ENCODE results near the gene GTF2H4.
"Not testable (repeated sequence)": the region's sequence is repeated elsewhere in the genome, so short reads cannot be mapped to it uniquely, and the experiment has no call there.

Gene GTF2H4

GRCh38 chr6:30895343-30895742 lies 12.7 kb upstream of the GTF2H4 start:
- DNase-seq (ENCODE audit: low read depth), result no peak

- DNase-seq (ENCODE audit: low read depth), result no peak
Observed at GRCh38 chr6:30896541-30896940, 11.5 kb upstream of the GTF2H4 start.

GRCh38 chr6:30897882-30898281 lies 10.1 kb upstream of the GTF2H4 start:
- DNase-seq (ENCODE audit: low read depth), result no peak

- no peak for DNase-seq (ENCODE audit: low read depth)
Observed at GRCh38 chr6:30898750-30899360, 9.2 kb upstream of the GTF2H4 start.

GRCh38 chr6:30900863-30901417 lies 7.1 kb upstream of the GTF2H4 start:
- no peak for DNase-seq (ENCODE audit: low read depth)

- DNase-seq (ENCODE audit: low read depth), result no peak
Observed at GRCh38 chr6:30901436-30901835, 6.6 kb upstream of the GTF2H4 start.

- DNase-seq (ENCODE audit: low read depth), result not testable (repeated sequence)
Observed at GRCh38 chr6:30902196-30902595, 5.8 kb upstream of the GTF2H4 start.

- no peak for DNase-seq (ENCODE audit: low read depth)
Observed at GRCh38 chr6:30902709-30903108, 5.3 kb upstream of the GTF2H4 start.

- DNase-seq (ENCODE audit: low read depth), result no peak
Observed at GRCh38 chr6:30903236-30903635, 4.8 kb upstream of the GTF2H4 start.

- DNase-seq (ENCODE audit: low read depth), result not testable (repeated sequence)
Observed at GRCh38 chr6:30907290-30907757, 683 bp upstream of the GTF2H4 start.

GRCh38 chr6:30908700-30909099 lies 693 bp downstream of the GTF2H4 start:
- no peak for DNase-seq (ENCODE audit: low read depth)

- not testable (repeated sequence) for DNase-seq (ENCODE audit: low read depth)
Observed at GRCh38 chr6:30910473-30910872, 2.5 kb downstream of the GTF2H4 start.

GRCh38 chr6:30912746-30913520 lies 4.9 kb downstream of the GTF2H4 start:
- no peak for DNase-seq (ENCODE audit: low read depth)

GRCh38 chr6:30913721-30914075 lies 5.7 kb downstream of the GTF2H4 start:
- no peak for DNase-seq (ENCODE audit: low read depth)

- DNase-seq (ENCODE audit: low read depth), result peak; percentile 88
Observed at GRCh38 chr6:30914076-30914853, 6.3 kb downstream of the GTF2H4 start, which contains the start of gene VARS2. TSS of gene VARS2 (plus strand) at chr6:30914238. CDS start at chr6:30914837, 599 bp downstream.

GRCh38 chr6:30914854-30915590 lies 7.0 kb downstream of the GTF2H4 start:
- no peak for DNase-seq (ENCODE audit: low read depth)

GRCh38 chr6:30915591-30915946 lies 7.6 kb downstream of the GTF2H4 start:
- DNase-seq (ENCODE audit: low read depth), result peak; percentile 67

GRCh38 chr6:30917041-30917440 lies 9.0 kb downstream of the GTF2H4 start:
- DNase-seq (ENCODE audit: low read depth), result no peak

GRCh38 chr6:30917487-30917886 lies 9.5 kb downstream of the GTF2H4 start:
- DNase-seq (ENCODE audit: low read depth), result no peak

- DNase-seq (ENCODE audit: low read depth), result no peak
Observed at GRCh38 chr6:30918670-30919069, 10.7 kb downstream of the GTF2H4 start.

GRCh38 chr6:30922447-30922852 lies 14.4 kb downstream of the GTF2H4 start:
- no peak for DNase-seq (ENCODE audit: low read depth)

All from iris pigment epithelial cell (primary cell).